CD4-positive, alpha-beta T cell treated with Interleukin-17A for 4 hours (primary cell): ENCODE results near the gene SNAP91.
"Not testable (repeated sequence)": the region's sequence is repeated elsewhere in the genome, so short reads cannot be mapped to it uniquely, and the experiment has no call there.

Experiments used
- DNase-seq: peaks from one replicate; pipeline ENCODE4 v3.0.0-alpha.2; 2020; ENCODE audit warnings: mixed read lengths

Gene SNAP91

DNA sequence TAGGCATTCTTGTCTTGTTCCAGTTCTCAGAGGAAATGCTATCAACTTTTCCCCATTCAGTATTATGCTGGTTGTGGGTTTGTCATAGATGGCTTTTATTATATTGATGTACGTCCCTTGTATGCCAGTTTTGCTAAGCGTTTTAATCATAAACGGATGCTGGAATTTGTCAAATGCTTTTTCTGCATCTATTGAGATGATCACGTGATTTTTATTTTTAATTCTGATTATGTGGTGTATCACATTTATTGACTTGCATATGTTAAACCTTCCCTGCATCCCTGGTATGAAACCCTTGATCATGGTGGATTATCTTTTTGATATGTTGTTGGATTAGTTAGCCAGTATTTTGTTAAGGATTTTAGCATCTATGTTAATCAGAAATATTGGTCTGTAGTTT lies 79.0 kb downstream of the SNAP91 start:
- not testable (repeated sequence) for DNase-seq

DNA sequence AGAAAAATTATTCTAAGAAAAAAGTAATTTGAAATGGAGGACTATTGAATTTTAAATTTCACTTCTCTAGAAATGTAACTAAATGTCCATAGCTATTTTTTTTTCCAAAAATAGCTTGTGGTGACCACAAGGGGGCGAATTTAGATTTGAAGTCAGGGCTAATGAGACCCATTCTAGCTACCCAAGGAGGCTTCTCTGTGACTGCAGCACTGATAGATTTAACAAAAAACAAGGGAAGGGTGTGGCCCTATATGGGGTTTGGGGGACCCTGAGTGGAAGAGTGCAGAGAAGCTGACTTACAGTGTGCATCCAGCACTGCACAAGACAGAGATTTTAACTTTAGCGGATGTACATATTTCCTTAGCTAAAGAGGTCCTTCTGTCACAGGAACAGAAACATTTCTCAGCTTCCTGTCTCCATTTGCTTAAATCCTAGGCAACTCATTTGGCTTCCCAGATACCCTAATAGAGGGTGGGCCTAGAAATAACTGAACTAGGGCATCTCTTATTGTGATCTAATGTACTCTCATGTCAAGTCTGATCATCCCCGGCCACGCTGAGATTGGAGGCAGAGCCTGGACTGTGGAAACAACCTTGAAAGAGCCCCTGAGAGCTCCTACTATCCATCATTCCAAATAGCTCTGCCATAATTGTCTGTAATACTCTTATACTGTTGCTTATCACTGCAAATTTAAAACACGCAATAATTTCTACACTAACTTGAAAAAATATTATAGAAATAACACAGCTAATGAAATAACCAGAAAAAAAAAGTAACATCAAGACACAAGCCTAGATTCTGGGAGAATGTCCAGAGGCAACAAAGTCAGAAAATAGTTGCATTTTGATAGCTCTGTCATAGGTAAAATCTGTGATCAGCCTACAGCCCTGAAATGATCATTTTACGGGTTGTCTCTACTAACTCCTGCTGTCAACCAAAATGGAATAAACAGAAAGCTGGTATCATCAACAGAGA lies 93.6 kb downstream of the SNAP91 start:
- no peak for DNase-seq

DNA sequence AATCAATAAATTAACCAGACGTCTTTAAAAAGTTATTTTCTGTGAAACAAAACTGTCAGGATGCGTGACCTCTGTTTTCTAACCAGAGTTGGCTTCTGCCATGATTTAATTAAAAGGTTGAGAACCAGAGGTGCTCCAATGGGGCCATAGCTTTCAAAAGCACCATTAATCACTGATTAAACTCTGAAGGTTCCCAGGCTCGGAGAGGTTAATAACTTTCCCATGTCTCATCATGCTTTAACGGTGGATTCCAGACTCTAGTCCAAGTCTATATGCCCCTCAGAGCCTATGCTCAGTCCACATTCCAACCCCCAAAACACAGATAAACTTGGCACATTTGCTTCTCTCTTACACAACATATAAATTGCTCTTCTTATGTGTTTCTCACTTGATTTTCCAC lies 95.5 kb downstream of the SNAP91 start:
- DNase-seq: no peak

DNA sequence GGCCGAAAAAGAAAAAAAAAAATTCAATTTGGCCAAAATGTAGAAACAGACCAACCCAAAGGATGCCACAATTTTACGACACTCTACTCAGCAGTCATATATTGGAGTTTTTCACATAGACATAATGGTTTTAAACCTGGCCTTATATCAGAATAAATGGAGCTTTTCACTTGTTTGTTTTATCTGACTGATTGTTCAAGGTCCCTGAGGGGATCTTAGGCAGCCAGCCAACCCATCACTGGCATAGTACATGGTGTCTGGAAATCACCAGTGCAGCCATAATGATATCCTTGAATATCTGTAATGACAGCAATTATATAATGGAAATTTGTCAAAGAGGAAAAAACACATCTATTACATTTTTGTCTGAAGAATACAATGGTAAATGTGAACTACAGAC lies 99.7 kb downstream of the SNAP91 start:
- DNase-seq: no peak

DNA sequence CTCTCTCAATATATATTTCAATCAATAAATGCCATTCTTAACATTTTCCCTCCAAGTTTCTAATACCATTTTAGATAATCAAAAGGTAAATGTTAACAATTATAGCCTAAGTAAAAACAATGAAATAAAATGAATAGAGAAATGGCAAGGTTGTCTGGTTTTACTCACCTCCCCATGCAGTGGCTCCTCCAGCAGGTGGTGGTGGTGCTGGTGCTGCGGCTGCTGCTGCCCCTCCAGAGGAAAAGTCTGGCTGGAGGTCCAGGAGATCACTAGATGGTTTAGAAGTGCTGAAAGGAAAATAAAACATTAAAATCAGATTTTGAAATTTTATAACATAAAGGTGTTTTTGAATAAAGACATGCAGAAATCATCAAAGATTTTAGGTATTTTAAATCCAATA lies 103.4 kb downstream of the SNAP91 start:
- DNase-seq: no peak

DNA sequence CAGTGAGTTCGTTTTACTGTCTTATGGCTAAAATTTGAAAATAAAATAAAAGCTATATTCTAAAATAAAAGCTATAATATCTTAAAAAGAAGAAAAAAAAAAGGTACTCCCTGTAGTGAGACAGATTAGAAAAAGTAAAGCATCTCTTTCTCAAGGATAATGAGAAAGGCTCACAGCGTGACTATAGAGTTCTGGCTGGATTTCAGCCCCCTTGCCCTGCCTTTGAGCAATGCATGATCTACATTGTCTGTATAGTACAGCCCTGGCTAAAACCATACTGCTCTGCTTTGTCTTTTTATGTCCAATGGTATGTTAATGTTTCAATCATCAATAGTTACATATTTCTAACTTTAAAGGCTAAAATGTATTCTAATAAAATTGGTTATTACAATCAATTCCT lies 105.3 kb downstream of the SNAP91 start:
- no peak for DNase-seq

DNA sequence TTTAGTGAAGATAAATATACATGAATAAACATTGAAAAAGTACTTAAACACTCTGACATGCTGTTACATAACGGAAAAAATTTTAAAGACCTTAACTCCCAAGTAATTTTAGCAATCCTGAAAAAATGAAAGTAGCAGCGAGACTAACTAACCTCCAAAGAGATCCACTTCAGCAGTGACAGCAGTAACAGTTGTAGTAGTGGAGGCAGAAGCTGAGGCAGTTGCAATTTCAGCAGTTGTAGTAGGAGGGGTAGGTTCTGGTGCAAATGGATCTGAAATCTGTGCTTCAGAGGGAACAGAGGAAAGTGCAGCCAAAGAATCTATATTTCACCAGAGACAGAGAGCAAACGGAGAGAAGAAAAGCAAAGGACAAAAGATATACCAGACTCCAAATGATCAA lies 107.8 kb downstream of the SNAP91 start:
- DNase-seq: no peak

DNA sequence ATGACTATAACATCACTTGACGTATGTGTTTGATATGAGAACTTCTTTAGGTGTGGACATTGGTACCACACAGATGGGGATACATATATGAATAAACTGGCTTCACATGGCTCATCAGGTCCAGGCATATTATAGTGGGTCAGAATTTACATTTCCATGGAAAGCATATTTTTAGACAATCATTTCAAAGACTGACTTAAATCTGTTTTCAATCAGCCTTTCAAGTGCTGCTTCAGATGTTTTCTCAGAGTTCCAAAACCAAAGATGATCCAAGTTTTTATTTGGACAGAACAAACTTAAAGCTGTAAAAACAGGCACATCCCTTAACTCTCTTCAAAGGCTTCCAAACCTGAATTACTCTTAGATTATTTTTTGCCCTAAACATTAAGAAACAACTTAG lies 108.4 kb downstream of the SNAP91 start:
- no peak for DNase-seq

DNA sequence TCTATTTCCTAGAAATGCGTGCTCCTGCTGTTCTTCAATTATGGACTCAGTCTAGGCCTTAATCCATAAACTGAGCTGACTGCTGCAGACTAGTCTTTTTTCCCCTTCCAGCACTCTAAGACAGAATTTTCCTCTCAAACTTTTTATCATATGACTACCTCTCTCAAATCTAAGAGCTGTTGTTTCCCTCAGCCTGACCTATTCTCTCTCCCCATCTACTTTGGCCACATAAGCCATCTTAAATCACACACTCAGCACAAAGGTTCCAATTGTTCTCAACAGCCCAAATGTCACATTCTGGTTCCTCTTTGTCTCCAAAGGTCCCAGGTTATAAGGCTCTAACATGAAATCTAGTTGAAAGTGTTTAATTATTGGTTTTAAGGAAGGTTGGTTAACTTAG lies 111.4 kb downstream of the SNAP91 start:
- no peak for DNase-seq

DNA sequence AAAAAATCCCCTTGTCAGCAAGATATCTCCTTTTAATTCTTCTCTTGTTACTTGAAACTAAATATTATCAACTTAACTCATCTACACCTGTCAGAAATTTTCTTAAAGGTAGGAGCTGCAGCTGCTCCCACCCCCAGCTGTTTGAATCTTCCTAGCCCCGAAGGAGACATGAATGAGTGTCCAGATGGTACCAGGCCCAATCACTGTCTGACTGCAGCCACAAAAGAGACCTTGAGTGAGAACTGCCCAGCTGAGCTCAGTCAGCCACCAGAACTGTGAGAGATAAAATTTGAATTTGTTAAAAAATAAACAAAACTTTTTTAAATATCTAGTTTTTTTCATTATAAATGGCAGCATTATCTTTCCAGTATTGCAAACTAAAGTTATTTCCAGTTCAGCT lies 111.8 kb downstream of the SNAP91 start:
- no peak for DNase-seq

DNA sequence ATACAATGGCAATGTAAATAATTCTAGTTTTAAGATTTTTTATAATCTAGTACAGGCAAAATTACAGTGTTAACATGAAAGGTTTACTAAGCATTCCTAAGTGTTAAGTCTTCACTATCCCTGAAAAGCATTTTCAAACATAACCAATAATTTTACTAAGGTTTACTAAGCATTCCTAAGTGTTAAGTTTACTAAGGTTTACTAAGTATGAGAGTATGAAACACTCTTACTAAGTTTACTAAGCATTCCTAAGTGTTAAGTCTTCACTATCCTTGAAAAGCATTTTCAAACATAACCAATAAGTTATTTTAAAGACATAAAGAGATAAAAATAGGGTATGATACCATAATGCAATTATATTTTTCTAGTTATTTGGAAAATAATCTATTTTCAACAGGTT lies 114.0 kb downstream of the SNAP91 start:
- DNase-seq: no peak

DNA sequence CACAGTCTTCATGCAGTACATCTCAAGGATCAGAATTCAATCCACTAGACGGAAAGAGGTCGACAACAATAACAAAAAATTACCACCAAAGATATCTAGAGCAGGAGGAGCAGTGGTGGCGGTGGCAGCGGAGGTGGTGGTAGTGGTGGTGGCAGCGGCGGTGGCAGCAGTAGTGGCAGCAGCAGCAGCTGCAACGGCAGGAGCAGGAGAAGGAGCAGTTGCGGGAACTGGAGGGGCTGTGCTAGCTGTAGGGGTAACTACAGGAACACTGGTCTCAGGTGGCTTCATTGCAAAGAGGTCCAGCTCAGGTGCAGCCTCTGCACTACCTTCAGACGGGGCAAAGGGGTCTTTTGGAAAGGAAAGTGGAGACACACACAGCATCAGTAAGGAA lies 115.5 kb downstream of the SNAP91 start:
- no peak for DNase-seq

DNA sequence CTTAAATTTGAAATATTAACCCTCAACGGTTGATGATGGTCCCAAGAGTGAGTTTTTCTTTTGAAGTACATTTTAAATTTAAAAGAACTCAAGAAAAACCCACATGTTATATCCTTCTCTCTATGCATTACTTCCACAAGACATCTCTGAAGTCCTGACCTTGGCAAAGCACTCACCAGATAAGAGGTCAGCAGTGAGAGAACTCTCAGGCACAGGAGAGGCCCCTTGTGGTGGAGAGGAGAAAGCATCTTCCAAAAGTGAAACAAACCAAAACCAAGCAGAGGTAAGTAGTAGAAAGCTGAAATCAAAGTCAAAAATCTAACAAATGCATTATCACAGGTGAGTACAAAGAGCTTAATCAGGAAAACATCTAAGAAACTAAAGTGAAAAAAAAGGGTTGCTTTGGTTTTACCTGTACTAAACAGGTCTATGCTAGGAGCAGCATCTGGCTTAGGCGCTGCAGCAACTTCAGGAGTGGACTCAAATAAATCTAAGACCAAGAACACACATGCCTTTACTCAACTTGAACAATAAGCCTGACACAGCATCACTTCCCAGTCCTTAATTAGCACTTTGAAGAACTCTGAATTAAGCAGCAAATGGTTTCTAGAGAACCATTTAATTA lies 116.0 kb downstream of the SNAP91 start:
- no peak for DNase-seq

DNA sequence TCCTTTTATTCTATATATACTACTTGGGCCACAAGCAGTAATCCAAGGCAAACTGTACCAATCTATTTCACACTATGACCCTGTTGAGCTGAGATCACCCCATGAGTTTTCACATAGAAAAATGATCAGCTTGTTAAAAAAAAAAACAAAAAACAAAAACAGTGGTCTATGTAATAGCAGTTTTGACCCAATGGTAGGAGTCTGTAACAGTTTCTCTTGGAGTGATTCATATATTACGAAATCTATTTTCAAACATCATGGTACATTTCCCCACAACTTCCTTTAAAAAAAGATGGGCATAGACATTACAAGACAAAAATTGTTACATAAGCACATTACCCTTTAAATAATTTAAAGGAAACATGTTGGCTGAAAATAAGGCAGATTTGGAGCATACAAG lies 118.5 kb downstream of the SNAP91 start:
- DNase-seq: no peak

DNA sequence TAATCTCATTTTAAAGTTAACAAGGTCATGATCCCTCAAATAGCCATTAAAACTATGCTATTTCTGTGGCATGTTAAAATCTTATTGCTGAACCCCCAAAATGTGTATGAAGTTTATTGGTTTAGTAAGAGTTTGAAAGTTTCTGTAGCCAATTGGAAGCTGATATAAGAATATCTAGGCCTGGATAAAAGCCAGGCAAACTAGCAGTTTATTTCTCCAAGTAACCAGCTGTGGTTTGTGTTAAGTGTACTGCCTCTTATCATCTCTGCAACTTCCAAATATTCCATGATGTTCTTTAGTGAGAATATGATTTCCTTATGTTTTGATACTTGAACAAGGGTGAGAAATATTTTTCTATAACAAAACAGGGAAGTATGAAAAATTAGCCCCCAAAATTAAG lies 119.8 kb downstream of the SNAP91 start:
- no peak for DNase-seq

DNA sequence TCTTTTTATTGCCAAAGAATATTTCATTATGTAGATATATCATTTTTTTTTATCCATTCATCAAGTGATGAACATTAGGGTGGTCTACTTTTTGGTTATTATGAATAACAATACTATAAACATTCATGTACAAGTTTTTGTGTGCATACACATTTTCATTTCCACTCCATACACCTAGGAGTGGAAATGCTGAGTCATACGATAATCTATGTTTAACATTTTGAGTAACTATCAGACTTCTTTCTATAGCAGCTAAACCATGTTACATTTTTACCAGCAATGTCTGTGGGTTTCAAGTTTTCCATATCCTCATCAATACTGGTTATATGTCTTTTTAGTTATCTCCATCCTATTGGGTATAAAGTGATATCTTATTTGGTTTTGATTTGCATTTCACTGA lies 130.8 kb downstream of the SNAP91 start:
- no peak for DNase-seq

DNA sequence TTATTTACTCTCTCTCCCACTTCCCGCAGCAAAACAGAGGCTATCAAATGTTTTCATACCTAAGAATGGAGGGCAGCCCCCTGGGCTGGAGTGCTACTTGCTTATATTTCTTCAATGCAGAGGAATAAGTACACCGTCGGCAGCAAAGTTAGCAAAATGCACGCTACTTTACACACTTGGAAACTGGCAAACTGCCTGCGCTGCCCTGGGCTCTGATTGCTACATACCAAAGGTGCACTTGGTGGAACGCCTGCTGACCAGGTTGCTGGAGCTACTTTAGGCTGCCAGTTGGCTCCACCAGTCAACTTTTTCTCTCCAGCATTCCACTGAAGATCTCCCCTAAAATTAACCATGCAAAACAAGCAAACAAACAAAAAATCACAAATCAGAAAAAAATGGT lies 134.1 kb downstream of the SNAP91 start:
- no peak for DNase-seq

DNA sequence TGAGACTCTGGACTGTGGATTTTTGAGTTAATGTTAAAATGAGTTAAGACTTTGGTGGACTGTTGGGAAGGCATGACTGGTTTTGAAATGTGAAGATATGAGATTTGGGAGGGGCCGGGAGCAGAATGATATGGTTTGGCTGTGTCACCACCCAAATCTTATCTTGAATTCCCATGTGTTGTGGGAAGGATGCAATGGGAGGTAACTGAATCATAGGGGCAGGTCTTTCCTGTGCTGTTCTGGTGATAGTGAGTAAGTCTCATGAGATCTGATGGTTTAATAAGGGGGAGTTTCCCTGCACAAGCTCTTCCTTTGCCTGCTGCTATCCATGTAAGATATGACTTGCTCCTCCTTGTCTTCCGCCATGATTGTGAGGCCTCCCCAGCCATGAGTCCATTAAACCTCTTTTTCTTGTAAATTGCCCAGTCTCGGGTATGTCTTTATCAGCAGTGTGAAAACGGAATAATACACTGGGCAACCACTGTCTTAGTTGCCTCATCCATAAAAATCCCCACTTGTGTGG lies 137.2 kb downstream of the SNAP91 start:
- DNase-seq: not testable (repeated sequence)

DNA sequence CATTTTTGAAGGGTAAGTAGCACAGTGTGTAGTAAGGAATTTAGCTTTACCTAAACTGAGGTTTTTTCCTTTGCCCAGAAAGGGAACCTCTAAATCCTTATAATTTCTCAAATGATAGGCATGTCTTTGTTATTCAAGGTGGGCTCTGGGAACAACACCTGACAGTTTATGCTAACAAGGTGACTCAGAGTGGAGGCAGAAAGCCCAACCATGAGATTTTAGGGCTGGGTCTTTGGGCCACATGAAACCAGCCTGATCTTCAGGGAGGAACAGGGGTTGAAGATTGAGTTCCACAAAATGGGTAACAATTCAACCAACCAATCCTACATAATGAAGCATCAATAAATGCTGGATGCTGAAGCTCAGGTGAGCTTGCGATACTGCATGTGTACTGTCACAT lies 149.9 kb downstream of the SNAP91 start:
- DNase-seq: no peak

DNA sequence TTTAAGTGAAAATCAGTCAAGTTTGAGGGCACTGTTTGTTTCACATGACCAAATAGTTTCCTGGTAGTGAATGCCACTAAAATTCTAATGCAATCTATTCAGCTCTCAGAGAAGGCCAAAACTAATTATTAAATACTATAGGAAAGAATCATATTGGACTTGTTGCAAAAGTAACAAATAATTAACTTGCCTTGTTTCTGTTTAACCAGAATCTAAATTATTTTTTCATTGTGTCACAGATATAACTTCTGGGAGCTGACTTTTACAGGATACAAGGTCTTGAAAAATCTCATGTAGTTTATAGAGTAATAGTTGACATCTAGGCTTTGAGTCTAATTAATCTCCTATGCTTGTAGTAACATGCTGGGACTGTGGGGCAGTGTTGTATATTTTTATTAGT lies 152.0 kb downstream of the SNAP91 start:
- no peak for DNase-seq

DNA sequence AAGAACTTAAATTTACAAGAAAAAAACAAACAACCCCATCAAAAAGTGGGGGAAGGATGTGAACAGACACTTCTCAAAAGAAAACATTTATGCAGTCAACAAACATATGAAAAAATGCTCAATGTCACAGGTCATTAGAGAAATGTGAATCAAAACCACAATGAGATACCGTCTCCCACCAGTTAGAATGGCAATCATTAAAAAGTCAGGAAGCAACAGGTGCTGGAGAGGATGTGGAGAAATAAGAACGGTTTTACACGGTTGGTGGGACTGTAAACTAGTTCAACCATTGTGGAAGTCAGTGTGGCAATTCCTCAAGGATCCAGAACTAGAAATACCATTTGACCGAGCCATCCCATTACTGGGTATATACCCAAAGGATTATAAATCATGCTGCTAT lies 157.2 kb downstream of the SNAP91 start:
- DNase-seq: not testable (repeated sequence)

DNA sequence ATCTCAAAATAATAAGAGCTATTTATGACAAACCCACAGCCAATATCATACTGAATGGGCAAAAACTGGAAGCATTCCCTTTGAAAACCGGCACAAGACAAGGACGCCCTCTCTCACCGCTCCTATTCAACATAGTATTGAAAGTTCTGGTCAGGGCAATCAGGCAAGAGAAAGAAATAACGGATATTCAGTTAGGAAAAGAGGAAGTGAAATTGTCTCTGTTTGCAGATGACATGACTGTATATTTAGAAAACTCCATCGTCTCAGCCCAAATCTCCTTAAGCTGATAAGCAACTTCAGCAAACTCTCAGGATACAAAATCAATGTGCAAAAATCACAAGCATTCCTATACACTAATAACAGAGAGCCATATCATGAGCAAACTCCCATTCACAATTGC lies 158.4 kb downstream of the SNAP91 start:
- not testable (repeated sequence) for DNase-seq

DNA sequence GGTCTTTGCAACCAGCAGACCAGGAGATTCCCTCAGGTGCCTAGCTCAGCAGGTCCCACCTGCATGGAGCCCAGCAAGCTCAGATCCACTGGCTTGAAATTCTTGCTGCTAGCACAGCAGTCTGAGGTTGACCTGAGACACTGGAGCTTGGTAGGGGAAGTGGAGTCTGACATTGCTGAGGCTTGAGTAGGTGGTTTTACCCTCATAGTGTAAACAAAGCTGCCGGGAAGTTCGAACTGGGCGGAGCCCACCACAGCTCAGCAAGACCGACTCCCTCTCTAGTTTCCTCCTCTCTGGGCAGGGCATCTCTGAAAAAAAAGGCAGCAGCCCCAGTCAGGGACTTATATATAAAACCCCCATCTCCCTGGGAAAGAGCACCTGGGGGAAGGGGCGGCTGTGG lies 162.3 kb downstream of the SNAP91 start:
- DNase-seq: no peak

DNA sequence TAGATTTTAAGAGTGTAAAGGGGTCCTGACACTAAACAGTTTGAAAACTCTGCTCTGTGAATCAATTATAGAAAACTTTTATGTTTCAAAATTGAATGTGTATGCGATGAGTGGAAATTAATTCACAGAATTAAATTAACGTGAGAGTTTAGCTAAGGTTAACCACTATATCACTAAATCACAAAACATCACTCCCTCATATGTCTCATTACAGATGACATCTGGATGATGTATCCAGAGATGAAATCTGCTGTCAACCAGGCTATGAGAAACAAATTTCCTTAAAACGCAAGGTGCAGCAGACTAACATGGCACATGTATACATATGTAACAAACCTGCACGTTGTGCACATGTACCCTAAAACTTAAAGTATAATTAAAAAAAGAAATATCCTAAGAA lies 169.2 kb downstream of the SNAP91 start:
- DNase-seq: no peak
